OCI-LY1 (cell line): ENCODE measurements around the gene HMG20B.

Experiments
- H2AFZ ChIP-seq: fragments of 200-600 bp; sonication (generic), shearing (Covaris generic); 2 replicates; pipeline ENCODE4 v1.6.0; 2014; ENCODE audit warnings: antibody characterized with exemption, mild to moderate bottlenecking, low read length
- H3F3A ChIP-seq: fragments of 200-600 bp; sonication (generic), shearing (Covaris generic); 2 replicates; pipeline ENCODE4 v1.6.0; 2014; ENCODE audit warnings: mild to moderate bottlenecking, antibody characterized with exemption, low read length, moderate library complexity; ENCODE audit not compliant: insufficient read depth
- H3K27ac ChIP-seq: fragments of 200-600 bp; sonication (generic); 2 replicates; pipeline ENCODE4 v1.5.1; 2014; ENCODE audit warnings: low read length, mixed run types, mild to moderate bottlenecking, low read depth; ENCODE audit not compliant: poor library complexity, severe bottlenecking
- H3K27me3 ChIP-seq: fragments of 200-600 bp; sonication (generic); 2 replicates; pipeline ENCODE4 v1.6.0; 2014; ENCODE audit warnings: antibody characterized with exemption, mild to moderate bottlenecking, low read length, moderate library complexity; ENCODE audit not compliant: insufficient read depth
- H3K36me3 ChIP-seq: fragments of 200-600 bp; sonication (generic); 2 replicates; pipeline ENCODE4 v1.6.1; 2014; ENCODE audit warnings: mild to moderate bottlenecking, antibody characterized with exemption, low read length, moderate library complexity, mixed read lengths; ENCODE audit not compliant: insufficient read depth
- H3K4me1 ChIP-seq: fragments of 200-600 bp; sonication (generic); 2 replicates; pipeline ENCODE4 v1.5.1; 2014; ENCODE audit warnings: mild to moderate bottlenecking, low read length, moderate library complexity; ENCODE audit not compliant: insufficient read depth, severe bottlenecking
- H3K4me2 ChIP-seq: fragments of 200-600 bp; sonication (generic), shearing (Covaris generic); 2 replicates; pipeline ENCODE4 v1.6.1; 2014; ENCODE audit warnings: low read length
- H3K4me3 ChIP-seq: fragments of 200-600 bp; sonication (generic); 2 replicates; pipeline ENCODE4 v1.5.1; 2014; ENCODE audit warnings: low read length, low read depth, mild to moderate bottlenecking, mixed read lengths; ENCODE audit not compliant: poor library complexity, severe bottlenecking
- H3K79me2 ChIP-seq: fragments of 200-600 bp; shearing (Covaris generic); 2 replicates; pipeline ENCODE4 v1.6.1; 2016; ENCODE audit warnings: mixed run types, low read length, mixed read lengths; ENCODE audit not compliant: insufficient read depth
- H3K9ac ChIP-seq: fragments of 200-600 bp; sonication (generic), shearing (Covaris generic); 2 replicates; pipeline ENCODE4 v1.6.1; 2014; ENCODE audit warnings: mild to moderate bottlenecking, low read length, mixed read lengths
- H3K9me2 ChIP-seq: fragments of 200-600 bp; sonication (generic), shearing (Covaris generic); 2 replicates; pipeline ENCODE4 v1.6.1; 2014; ENCODE audit warnings: low read depth, mild to moderate bottlenecking, low read length, mixed read lengths
- H3K9me3 ChIP-seq: fragments of 200-600 bp; shearing (Covaris generic); 2 replicates; pipeline ENCODE4 v1.6.1; 2014; ENCODE audit warnings: low read length, mixed read lengths
- H4K20me1 ChIP-seq: fragments of 200-600 bp; sonication (generic), shearing (Covaris generic); 2 replicates; pipeline ENCODE4 v1.6.0; 2016; ENCODE audit warnings: mild to moderate bottlenecking, low read length; ENCODE audit not compliant: insufficient read depth
- CTCF ChIP-seq: fragments of 200-600 bp; sonication (generic), shearing (Covaris generic); IDR thresholded peaks from 2 replicates; pipeline ENCODE4 v1.5.1; 2017; ENCODE audit warnings: mild to moderate bottlenecking, antibody characterized with exemption, low read length, moderate library complexity, mixed read lengths
- EZH2 ChIP-seq: fragments of 200-600 bp; sonication (generic), shearing (Covaris generic); IDR thresholded peaks from 2 replicates; pipeline ENCODE4 v1.8.0; 2017; ENCODE audit warnings: borderline replicate concordance, mixed run types, mild to moderate bottlenecking, antibody characterized with exemption, low read length, moderate library complexity, mixed read lengths

The HMG20B gene

GRCh38 chr19:3537101-3537437 is 35.7 kb upstream of the HMG20B start:
- Histone ChIP-seq H3K79me2 (no peaks in the 10 kb centered on the region), H3K4me3 (no peak overlapping the region), H3K9me3 (no peaks in the 10 kb centered on the region), H3K9me2 (no peaks in the 10 kb centered on the region), H3K27ac (no peak overlapping the region), H3K36me3 (peaks cover 52% of the 10 kb centered on the region), H3K4me2 (no peak overlapping the region), H3K9ac (no peak overlapping the region), H3K27me3 (no peaks in the 10 kb centered on the region), H2AFZ (no peak overlapping the region), H4K20me1 (no peaks in the 10 kb centered on the region), H3K4me1 (no peaks in the 10 kb centered on the region), H3F3A (no peaks in the 10 kb centered on the region)
- no peak for TF ChIP-seq CTCF
- no peak for TF ChIP-seq EZH2

DNA sequence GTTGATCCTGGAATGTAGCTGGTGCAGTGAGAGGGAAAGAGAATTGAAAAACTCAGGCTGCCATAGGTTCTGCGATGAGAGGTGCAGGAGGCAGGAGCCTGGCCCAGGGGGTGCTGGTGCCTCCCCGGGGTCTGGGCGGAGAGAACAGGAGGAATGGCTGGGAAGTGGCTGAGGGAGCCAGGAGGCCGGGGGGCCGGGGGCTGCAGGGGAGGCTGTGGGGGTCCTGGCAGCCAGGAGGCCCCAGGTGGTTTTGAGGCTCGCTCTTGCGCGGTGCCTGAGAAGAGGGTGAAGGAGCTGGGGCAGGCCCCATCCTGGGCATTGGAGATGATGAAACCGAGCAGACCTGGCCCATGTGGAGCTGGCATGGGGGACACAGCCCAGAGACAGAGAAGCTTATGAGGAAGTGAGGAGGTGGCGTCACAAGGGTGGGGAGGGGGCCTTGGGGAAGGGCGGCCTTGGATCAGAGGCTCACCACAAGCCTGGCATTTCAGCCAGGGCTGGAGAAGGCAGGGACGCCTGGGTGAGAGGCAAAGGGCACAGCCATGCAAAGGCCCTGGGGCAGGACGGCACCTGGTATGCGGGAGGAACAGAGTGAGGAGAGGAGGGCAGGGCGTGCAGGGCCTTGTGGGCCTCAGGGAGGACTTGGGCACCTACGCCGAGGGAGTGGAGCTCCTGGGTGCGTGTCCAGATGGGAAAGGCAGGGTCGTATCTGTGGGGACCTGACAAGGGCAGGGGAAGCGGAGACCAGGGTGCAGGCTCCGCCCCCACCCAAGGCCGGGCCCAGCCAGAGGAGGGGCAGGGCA is 35.1 kb upstream of the HMG20B start:
- Histone ChIP-seq H3K9me3 (no peaks in the 10 kb centered on the region), H3K27me3 (no peaks in the 10 kb centered on the region), H3K9me2 (no peaks in the 10 kb centered on the region), H3K4me3 (no peak overlapping the region), H3K4me2 (no peak overlapping the region), H2AFZ (no peak overlapping the region), H3K27ac (no peak overlapping the region), H3F3A (no peaks in the 10 kb centered on the region), H3K9ac (no peak overlapping the region), H3K79me2 (no peaks in the 10 kb centered on the region), H3K36me3 (peaks cover 46% of the 10 kb centered on the region), H4K20me1 (no peaks in the 10 kb centered on the region), H3K4me1 (no peaks in the 10 kb centered on the region)
- TF ChIP-seq EZH2 (no peak), CTCF (no peak)

GRCh38 chr19:3538258-3538929 is 34.4 kb upstream of the HMG20B start:
- H2AFZ ChIP-seq, result no peak overlapping the region
- H3K27me3 ChIP-seq, result no peaks in the 10 kb centered on the region
- no peaks in the 10 kb centered on the region for H3K4me1 ChIP-seq
- H3K27ac ChIP-seq, result no peak overlapping the region
- H3K9me3 ChIP-seq, result no peaks in the 10 kb centered on the region
- H3F3A ChIP-seq, result no peaks in the 10 kb centered on the region
- no peaks in the 10 kb centered on the region for H3K79me2 ChIP-seq
- H3K9ac ChIP-seq, result no peak overlapping the region
- no peaks in the 10 kb centered on the region for H3K9me2 ChIP-seq
- H3K4me3 ChIP-seq, result no peak overlapping the region
- TF ChIP-seq EZH2 (no peak), CTCF (peak; percentile 14; the same call in 1 of the 2 replicates)
- no peak overlapping the region for H3K4me2 ChIP-seq
- peaks cover 38% of the 10 kb centered on the region for H3K36me3 ChIP-seq
- H4K20me1 ChIP-seq, result no peaks in the 10 kb centered on the region
